ENCODE results near the gene TMSB4X. TPM values are rescaled to one million over a fixed set of nuclear protein-coding genes. Genes with fewer than 3 reads are reported as not detected.

Gene TMSB4X
- total RNA-seq, 2 experiments from 2014 or later: 1,476 to 1,540 TPM

DNA sequence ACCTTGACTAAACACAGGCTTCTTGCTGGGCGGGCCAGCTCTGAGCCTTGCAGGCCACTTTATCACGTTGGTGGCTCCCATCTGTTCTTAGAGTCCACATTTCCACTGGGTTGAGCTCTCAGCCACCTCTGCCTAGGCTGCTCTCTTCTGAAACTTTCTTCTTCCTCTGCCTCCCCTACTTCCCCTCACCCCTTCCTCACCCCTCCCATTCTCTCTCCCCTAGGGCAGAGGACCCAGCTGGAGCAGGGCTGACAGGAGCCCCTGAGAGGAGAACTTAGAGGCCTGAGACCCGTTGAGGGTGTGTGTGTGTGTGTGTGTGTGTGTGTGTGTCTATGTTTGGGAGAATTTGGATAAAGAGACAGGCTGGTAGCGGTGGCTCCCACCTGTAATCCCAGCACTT is 19.9 kb upstream of the TMSB4X start:
- intact Hi-C loops (cut with micrococcal nuclease; ENCODE audit: unreplicated experiment): loop anchor here (5.0 kb wide), 2 partner anchors 88 to 777 kb away; partner anchors contain the start of genes OFD1, TLR7 and TRAPPC2
- H3K4me2 ChIP-seq (ENCODE audit: low read length): peak overlapping the region; percentile 84
- H3K27ac ChIP-seq (ENCODE audit: low read depth, low read length, poor library complexity, severe bottlenecking): peak overlapping the region; percentile 100
- H3K36me3 ChIP-seq (ENCODE audit: insufficient read depth, low read length): no peaks in the 10 kb centered on the region
- peak overlapping the region; percentile 63 for H3K4me3 ChIP-seq (ENCODE audit: low read depth, low read length, poor library complexity, severe bottlenecking)
- H3K9me3 ChIP-seq (ENCODE audit: low read length): no peaks in the 10 kb centered on the region
- BruUV-seq (replicated peaks): no TSS peak
- DNase-seq (ENCODE audit: low spot score): peak; percentile 59
- H3K4me1 ChIP-seq (ENCODE audit: insufficient read depth, low read length, poor library complexity, severe bottlenecking): peaks cover 96% of the 10 kb centered on the region
- TF ChIP-seq, protein P1, sequence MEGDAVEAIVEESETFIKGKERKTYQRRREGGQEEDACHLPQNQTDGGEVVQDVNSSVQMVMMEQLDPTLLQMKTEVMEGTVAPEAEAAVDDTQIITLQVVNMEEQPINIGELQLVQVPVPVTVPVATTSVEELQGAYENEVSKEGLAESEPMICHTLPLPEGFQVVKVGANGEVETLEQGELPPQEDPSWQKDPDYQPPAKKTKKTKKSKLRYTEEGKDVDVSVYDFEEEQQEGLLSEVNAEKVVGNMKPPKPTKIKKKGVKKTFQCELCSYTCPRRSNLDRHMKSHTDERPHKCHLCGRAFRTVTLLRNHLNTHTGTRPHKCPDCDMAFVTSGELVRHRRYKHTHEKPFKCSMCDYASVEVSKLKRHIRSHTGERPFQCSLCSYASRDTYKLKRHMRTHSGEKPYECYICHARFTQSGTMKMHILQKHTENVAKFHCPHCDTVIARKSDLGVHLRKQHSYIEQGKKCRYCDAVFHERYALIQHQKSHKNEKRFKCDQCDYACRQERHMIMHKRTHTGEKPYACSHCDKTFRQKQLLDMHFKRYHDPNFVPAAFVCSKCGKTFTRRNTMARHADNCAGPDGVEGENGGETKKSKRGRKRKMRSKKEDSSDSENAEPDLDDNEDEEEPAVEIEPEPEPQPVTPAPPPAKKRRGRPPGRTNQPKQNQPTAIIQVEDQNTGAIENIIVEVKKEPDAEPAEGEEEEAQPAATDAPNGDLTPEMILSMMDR (conservative IDR thresholded peaks at IDR 0.05; ENCODE audit: low read length): no peak
- no peak for TF ChIP-seq EZH2phosphoT487 (IDR thresholded peaks at IDR 0.05; ENCODE audit: borderline replicate concordance, low read depth, low read length)
- H4K20me1 ChIP-seq (ENCODE audit: insufficient read depth, low read length): no peaks in the 10 kb centered on the region
- ChIA-PET CTCF (ENCODE audit: unreplicated experiment) (interaction anchor here (0.6 to 1.2 kb wide), 2 partner anchors 8 to 17 kb away, joined by 4 to 5 read pairs; no protein-coding TSS in a partner anchor), POLR2A (interaction anchor here (1.0 to 6.2 kb wide), 6 partner anchors 18 to 132 kb away, joined by 3 to 148 read pairs (median 4); partner anchors contain the start of gene TMSB4X)
- H3K79me2 ChIP-seq (ENCODE audit: insufficient read depth, low read depth, low read length): no peaks in the 10 kb centered on the region
- no peaks in the 10 kb centered on the region for H3K9me2 ChIP-seq (ENCODE audit: insufficient read depth, low read length)
- H2AFZ ChIP-seq (ENCODE audit: low read length): peak overlapping the region; percentile 34; the same call in 1 of the 2 replicates

DNA sequence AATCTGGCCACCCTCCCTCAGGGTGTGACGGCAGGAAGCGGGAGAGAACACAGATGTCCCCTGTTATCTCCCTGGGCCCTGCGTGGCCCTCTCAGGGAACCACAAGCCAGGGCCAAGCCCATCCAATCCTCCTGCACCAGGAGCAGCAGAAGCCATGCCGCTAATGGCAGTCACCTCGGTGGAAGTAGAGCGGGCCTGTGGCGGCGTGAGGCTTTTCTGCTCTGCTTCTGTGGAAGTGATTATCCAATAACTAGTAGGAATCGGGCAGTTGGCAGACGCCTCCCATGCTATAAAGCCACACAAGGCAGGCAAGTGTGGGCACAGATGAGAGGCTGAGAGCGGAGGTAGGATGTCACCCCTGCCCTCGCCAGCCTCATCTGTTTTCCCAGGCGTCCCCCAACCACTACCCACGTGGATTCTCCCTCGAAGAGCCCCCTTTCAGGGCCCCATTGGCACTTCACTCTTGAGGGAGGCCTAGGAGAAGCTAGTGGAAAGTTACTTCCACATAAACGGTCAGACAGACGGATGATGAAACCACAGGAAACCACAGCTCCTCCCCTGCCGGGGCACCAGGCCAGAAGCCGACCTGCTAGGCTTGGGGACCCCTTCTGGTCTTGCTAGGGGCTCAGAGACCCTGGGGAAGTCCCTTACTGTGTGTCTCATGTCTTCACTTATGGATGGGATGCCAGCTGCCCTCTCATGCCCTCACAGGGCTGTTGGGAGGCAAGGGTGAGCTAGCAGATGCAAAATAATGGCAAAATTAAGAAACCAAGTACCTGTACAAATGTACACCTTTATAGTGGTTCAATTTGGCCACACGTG is 18.8 kb upstream of the TMSB4X start:
- TSS peak; percentile 89 for BruUV-seq (replicated peaks)
- H3K4me1 ChIP-seq (ENCODE audit: insufficient read depth, low read length, poor library complexity, severe bottlenecking): peaks cover 85% of the 10 kb centered on the region
- H3K9me2 ChIP-seq (ENCODE audit: insufficient read depth, low read length): no peaks in the 10 kb centered on the region
- H4K20me1 ChIP-seq (ENCODE audit: insufficient read depth, low read length): no peaks in the 10 kb centered on the region
- POLR2A ChIA-PET: interaction anchor here (0.6 to 6.2 kb wide), 10 partner anchors 10 to 743 kb away, joined by 3 to 148 read pairs (median 4); partner anchors contain the start of gene TMSB4X
- H3K4me2 ChIP-seq (ENCODE audit: low read length): peak overlapping the region; percentile 84
- CTCF ChIA-PET (ENCODE audit: unreplicated experiment): interaction anchor here (1.2 kb wide), 1 partner anchor 15 kb away, joined by 4 read pairs; no protein-coding TSS in a partner anchor
- TF ChIP-seq, protein P1 (conservative IDR thresholded peaks at IDR 0.05; ENCODE audit: low read length): no peak
- no peak for TF ChIP-seq EZH2phosphoT487 (IDR thresholded peaks at IDR 0.05; ENCODE audit: borderline replicate concordance, low read depth, low read length)
- intact Hi-C loops (cut with micrococcal nuclease; ENCODE audit: unreplicated experiment): loop anchor here (1.0 to 5.0 kb wide), 3 partner anchors 17 to 776 kb away; partner anchors contain the start of genes OFD1, TLR7 and TRAPPC2
- H3K4me3 ChIP-seq (ENCODE audit: low read depth, low read length, poor library complexity, severe bottlenecking): peak overlapping the region; percentile 63
- peak overlapping the region; percentile 100 for H3K27ac ChIP-seq (ENCODE audit: low read depth, low read length, poor library complexity, severe bottlenecking)
- no peaks in the 10 kb centered on the region for H3K79me2 ChIP-seq (ENCODE audit: insufficient read depth, low read depth, low read length)
- peak; percentile 88 for DNase-seq (ENCODE audit: low spot score)
- no peaks in the 10 kb centered on the region for H3K36me3 ChIP-seq (ENCODE audit: insufficient read depth, low read length)
- H2AFZ ChIP-seq (ENCODE audit: low read length): no peak overlapping the region
- H3K9me3 ChIP-seq (ENCODE audit: low read length): no peaks in the 10 kb centered on the region

Measured in OCI-LY7 (cell line).